ENCODE measurements around the gene CPD.
"Not testable (repeated sequence)": the region's sequence is repeated elsewhere in the genome, so short reads cannot be mapped to it uniquely, and the experiment has no call there.

CPD gene

DNA sequence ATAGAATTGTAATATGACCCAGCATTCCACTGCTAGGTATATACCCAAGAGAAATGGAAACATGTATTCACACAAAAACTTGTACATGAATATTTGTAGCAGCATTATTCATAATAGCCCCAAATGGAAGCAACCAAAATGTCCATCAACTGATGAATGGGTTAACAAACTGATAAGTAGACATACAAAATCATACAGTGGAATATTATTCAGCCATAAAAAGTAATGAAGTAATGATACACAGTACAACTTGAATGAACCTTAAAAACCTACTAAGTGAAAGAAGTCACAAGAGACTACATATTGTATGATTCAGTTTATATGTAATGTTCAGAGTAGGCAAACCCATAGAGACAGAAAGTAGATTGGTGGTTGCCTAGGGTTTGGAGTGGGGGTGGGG, 58.0 kb downstream of the CPD start:
- DNase-seq: no peak

DNA sequence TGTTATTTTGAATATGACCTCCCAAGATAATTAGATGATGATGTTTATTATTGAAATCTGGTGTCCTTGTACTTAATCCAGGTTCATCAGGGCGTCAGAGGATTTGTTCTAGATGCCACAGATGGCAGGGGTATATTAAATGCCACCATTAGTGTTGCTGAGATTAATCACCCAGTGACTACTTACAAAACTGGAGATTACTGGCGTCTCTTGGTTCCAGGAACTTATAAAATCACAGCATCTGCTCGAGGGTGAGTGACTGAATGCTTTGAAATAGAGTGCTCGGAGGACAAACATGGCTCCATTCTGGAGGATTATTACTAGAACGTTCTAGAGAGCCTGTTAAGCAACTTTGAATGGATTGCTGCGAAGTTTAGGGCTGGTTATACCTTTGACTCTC, 65.0 kb downstream of the CPD start:
- DNase-seq: no peak

DNA sequence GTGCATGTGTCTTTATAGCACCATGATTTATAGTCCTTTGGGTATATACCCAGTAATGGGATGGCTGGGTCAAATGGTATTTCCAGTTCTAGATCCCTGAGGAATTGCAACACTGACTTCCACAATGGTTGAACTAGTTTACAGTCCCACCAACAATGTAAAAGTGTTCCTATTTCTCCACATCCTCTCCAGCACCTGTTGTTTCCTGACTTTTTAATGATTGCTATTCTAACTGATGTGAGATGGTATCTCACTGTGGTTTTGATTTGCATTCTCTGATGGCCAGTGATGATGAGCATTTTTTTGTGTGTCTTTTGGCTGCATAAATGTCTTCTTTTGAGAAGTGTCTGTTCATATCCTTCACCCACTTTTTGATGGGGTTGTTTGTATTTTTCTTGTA, 67.9 kb downstream of the CPD start:
- DNase-seq: not testable (repeated sequence)

DNA sequence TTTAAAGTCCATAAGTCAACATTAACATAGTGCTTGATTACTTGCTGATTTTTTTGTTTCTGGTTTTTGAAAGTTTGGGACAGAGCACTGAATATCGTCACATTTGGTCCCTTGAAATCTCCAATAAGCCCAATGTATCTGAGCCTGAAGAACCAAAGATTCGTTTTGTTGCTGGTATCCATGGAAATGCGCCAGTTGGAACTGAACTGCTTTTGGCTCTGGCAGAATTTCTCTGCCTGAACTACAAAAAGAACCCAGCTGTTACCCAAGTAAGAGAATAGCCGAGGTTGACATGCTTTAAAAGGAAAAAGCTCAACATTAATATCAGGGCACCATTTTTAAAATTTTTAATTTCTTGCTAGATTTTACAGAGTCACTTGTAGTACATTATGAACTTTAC, 70.8 kb downstream of the CPD start:
- DNase-seq: peak; percentile 45

GRCh38 chr17:30450125-30451027, 71.6 kb downstream of the CPD start:
- no peak for DNase-seq

- no peak for DNase-seq
Measured at GRCh38 chr17:30454635-30455034, 75.9 kb downstream of the CPD start.

GRCh38 chr17:30458371-30458770, 79.6 kb downstream of the CPD start:
- DNase-seq: no peak

GRCh38 chr17:30458797-30459413, 80.2 kb downstream of the CPD start:
- not testable (repeated sequence) for DNase-seq

- no peak for DNase-seq
Measured at GRCh38 chr17:30468465-30468864, 89.7 kb downstream of the CPD start.

GRCh38 chr17:30472238-30472890, 93.6 kb downstream of the CPD start:
- DNase-seq: no peak

- DNase-seq: no peak
Measured at GRCh38 chr17:30475206-30475605, 96.5 kb downstream of the CPD start.

DNA sequence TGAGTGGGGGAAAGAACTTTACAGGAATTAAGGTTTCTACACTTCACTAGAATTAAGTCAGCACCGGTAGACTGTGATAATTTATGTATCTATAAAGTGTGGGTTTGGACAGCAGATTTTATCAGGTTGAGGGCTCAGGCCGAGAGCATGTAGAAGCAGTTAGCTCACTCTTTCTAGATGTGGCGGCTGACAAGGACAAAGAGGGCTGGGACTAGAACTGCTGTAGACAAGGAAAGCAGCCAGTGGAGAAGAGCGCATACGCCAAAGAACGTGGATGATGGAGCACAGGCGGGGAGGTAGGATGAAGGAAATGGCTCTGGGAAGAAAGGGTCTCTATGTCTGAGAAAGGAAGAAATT, 98.0 kb downstream of the CPD start:
- DNase-seq: peak; percentile 19

DNA sequence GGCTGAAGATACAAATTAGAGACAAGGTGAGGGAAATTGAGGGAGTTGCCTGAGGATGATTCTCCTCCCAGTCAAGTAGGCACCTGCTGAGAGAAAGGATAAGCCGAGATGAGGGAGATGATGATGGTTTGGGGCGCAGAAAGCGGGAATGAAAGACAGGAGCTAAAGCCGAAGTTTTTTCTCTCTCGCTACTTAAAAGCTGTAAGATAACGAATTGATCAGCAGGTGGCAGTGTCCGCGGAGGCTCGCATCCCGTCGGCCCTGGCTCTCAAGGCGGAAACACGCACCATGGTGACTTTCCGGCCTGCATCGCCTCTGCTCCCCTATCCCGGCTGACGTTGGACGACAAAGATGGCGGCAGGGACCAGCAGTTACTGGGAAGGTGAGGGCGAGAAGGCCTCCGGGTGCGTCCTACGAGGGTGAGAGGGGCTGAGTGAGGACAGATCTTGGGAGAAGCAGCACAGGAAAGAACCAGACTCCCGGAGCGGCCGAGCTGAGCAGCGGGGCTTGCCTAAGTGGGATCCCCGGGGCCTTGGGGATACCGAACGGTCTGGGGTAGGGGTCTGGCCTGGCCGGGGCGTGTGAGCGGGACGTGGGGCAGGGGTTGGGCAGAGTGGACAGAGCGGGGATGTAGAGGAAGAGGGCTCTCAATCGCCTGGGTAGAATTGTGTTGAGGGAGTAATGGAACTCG, 98.5 kb downstream of the CPD start, which contains the start of gene GOSR1:
GOSR1 (plus strand) TSS at position 326 of the 691 bp plus-strand sequence; CDS start at position 352, 26 bp downstream.
- peak; percentile 96 for DNase-seq

- no peak for DNase-seq
Measured at GRCh38 chr17:30477774-30478115, 99.0 kb downstream of the CPD start.

GRCh38 chr17:30482555-30482954, 103.8 kb downstream of the CPD start:
- no peak for DNase-seq

- DNase-seq: no peak
Measured at GRCh38 chr17:30483159-30483558, 104.4 kb downstream of the CPD start.

GRCh38 chr17:30493780-30494179, 115.1 kb downstream of the CPD start:
- no peak for DNase-seq

- DNase-seq: no peak
Measured at GRCh38 chr17:30495586-30495985, 116.9 kb downstream of the CPD start.

GRCh38 chr17:30503558-30503957, 124.8 kb downstream of the CPD start:
- no peak for DNase-seq

DNA sequence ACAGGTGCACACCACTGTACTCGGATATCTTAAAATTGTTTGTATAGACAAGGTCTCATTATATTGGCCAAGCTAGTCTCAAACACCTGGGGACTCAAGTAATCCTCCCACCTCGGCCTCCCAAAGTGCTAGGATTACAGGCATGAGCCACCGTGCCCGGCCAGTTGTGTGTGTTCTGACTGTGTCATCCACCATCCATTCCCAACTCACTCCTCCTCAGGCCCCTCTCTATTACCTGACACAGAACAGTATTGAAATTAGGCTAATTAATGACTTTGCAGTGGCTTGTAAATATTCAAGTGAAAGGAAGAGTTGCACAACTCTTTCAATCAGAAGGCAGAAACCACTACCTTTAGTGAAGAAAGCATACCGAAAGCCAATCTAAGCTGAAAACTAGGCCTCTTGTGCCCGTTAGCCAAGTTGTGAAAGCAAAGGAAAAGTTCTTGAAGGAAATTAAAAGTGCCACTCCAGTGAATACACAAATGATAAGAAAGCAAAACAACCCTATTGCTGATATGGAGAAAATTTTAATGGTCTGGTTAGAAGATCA, 127.2 kb downstream of the CPD start:
- no peak for DNase-seq

DNA sequence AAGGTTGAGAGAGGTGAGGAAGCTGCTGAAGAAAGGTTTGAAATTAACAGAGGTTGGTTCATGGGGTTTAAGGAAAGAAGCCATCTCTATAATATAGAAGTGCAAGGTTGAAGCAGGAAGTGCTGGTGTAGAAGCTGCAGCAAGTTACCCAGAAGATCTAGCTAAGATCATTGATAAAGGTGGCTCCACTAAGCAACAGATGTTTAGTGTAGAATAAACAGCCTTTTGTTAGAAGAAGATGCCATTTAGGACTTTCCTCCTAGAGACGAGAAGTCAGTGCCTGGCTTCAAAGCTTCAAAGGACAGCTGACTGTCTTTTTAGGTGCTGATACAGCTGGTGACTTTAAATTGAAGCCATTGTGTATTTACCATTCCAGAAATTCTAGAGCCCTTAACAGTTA, 127.8 kb downstream of the CPD start:
- no peak for DNase-seq

DNA sequence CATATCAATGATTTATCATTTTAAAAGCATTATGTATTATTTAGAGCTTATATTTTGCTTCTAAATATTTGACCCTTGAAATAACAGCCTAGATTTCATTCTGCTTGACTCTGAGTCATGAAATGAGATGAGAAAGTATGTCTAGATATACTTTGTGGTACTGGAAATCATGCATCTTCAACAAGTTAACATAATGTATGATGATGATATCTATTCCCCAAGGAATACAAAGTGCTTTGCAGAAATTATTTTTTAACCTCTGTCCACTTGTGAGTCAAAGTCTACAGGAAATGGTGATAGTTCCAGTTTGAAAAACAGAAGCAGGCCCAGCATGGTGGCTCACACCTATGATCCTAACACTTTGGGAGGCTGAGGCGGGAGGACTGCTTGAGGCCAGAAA, 134.6 kb downstream of the CPD start:
- no peak for DNase-seq

Measured in femur (tissue), 1 donor.